Caco-2 (cell line): ENCODE measurements around the gene HORMAD2. TPM values are rescaled to one million over a fixed set of nuclear protein-coding genes. Genes with fewer than 3 reads are reported as not detected.

Experiments used
- BruUV-seq: library from RNA; stranded (reverse); fragments of 400-500 nt; replicated peaks from 2 replicates; lab custom pipeline; 2021; lab: Mats Ljungman, UMichigan
- CTCF ChIA-PET: fragments of 300-600 bp; sonication (Branson Sonifier 250); formaldehyde crosslinking; loops from one replicate; lab custom pipeline; 2022; ENCODE audit warnings: antibody characterized with exemption; lab: Charles Lee
- POLR2A ChIA-PET: fragments of 300-600 bp; sonication (Branson Sonifier 250); formaldehyde crosslinking; loops from one replicate; lab custom pipeline; 2022; ENCODE audit warnings: antibody characterized with exemption; lab: Charles Lee
- DNase-seq, 2 experiments: peaks; one replicate each; pipeline versions ENCODE4 v3.0.0 to v3.0.0-alpha.2; 2020 to 2022
- H3K27me3 ChIP-seq: replicated peaks from 2 replicates; pipeline ENCODE4 v1.6.0; 2011; ENCODE audit warnings: low read length; ENCODE audit not compliant: control insufficient read depth, insufficient read depth
- H3K36me3 ChIP-seq: 2 replicates; pipeline ENCODE4 v1.5.1; 2011; ENCODE audit warnings: low read length; ENCODE audit not compliant: control insufficient read depth, insufficient read depth
- H3K4me1 ChIP-seq: fragments of 250-450 bp; sonication (Bioruptor Pico); 2 replicates; pipeline ENCODE4 v1.5.1; 2020; ENCODE audit warnings: mild to moderate bottlenecking
- H3K4me3 ChIP-seq: 2 replicates; pipeline ENCODE4 v1.5.1; 2011; ENCODE audit warnings: low read depth, mild to moderate bottlenecking, control low read depth, low read length
- H3K9me3 ChIP-seq: fragments of 250-450 bp; sonication (Bioruptor Pico); 2 replicates; pipeline ENCODE4 v1.5.1; 2020; ENCODE audit warnings: mild to moderate bottlenecking, moderate library complexity
- H3K27ac Mint-ChIP-seq: one replicate; pipeline ENCODE4 v1.8.0; 2022; ENCODE audit warnings: mixed read lengths; ENCODE audit not compliant: unreplicated experiment
- H3K27me3 Mint-ChIP-seq: one replicate; pipeline ENCODE4 v1.8.0; 2022; ENCODE audit warnings: mixed read lengths; ENCODE audit not compliant: insufficient read depth, unreplicated experiment
- H3K36me3 Mint-ChIP-seq: one replicate; pipeline ENCODE4 v1.8.0; 2022; ENCODE audit warnings: mild to moderate bottlenecking, mixed read lengths; ENCODE audit not compliant: insufficient read depth, unreplicated experiment
- H3K4me1 Mint-ChIP-seq: one replicate; pipeline ENCODE4 v1.8.0; 2022; ENCODE audit warnings: low read depth, mixed read lengths; ENCODE audit not compliant: unreplicated experiment
- H3K4me3 Mint-ChIP-seq: one replicate; pipeline ENCODE4 v1.8.0; 2022; ENCODE audit warnings: mild to moderate bottlenecking, moderate library complexity, mixed read lengths; ENCODE audit not compliant: unreplicated experiment
- H3K9me3 Mint-ChIP-seq: one replicate; pipeline ENCODE4 v1.8.0; 2022; ENCODE audit warnings: mixed read lengths; ENCODE audit not compliant: unreplicated experiment
- intact Hi-C: fragments of 100-400 bp; cut with micrococcal nuclease; formaldehyde crosslinking; loops from one replicate; pipeline ENCODE4 v1.10.0; 2022; ENCODE audit not compliant: unreplicated experiment
- total RNA-seq: library from RNA; stranded (reverse); gene quantifications from 2 replicates; pipeline ENCODE4 v1.2.3, GENCODE V29; 2022
- TF ChIP-seq, protein P1 (sequence below), 2 experiments: fragments of 200-600 bp in 1 of 2; IDR thresholded peaks; 1 replicate in 1 of 2; 2 replicates in 1 of 2; pipeline versions ENCODE4 v1.5.1 to v1.8.0; 2011 to 2022; ENCODE audit warnings: antibody characterized with exemption in 1 of 2, control low read depth in 1 of 2, inconsistent platforms in 1 of 2, low read depth in 1 of 2, low read length in 1 of 2, mild to moderate bottlenecking in 1 of 2, moderate library complexity in 1 of 2; ENCODE audit not compliant: insufficient read depth in 1 of 2, severe bottlenecking in 1 of 2, unreplicated experiment in 1 of 2

HORMAD2 gene
- total RNA-seq, 1 experiment from 2014 or later: 3.1 TPM

DNA sequence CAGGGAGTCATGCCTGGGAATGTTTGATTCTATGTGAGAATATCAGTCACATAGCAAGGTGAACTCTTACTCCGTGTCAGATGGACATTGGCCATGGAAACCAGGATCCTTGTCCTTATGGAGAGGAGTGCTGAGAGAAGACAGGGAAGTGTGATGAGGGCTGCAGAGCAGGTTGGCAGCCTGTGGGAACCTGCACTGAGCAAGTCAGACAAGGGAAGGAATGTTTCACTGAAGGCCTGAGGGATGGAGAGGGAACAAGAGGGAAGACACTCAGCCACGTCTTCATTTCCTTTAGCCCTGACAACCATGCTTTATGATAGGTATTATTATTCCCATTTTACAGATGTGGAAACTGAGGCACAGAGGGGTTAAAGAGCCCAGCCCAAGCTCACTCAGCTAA is 38.4 kb upstream of the HORMAD2 start:
- BruUV-seq: no TSS peak
- CTCF ChIA-PET: no interaction called here

DNA sequence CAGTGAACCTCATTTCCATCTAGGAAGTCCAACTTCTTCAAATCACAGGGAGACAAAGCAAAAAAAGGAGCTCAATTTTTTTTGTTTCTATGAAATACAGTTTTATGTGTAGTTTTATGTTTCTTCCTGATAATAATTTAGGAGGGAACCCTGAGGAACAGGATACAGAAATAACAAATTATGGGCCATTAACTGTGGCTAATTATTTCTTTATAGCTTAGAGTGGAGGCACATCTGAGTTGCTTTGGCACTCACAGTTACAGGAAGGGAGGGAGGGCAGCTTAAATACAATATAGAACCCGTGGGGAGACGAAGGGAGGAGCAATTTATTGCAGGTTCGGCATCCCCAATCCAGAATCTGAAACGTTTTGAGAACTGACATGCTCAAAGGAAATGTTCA is 37.1 kb upstream of the HORMAD2 start:
- BruUV-seq: no TSS peak
- DNase-seq: no peak
- Mint-ChIP-seq H3K27ac (no peak overlapping the region), H3K27me3 (no peaks in the 10 kb centered on the region), H3K36me3 (peaks cover 5% of the 10 kb centered on the region), H3K9me3 (no peaks in the 10 kb centered on the region), H3K4me3 (no peak overlapping the region), H3K4me1 (peaks cover 14% of the 10 kb centered on the region)
- H3K9me3 ChIP-seq: no peaks in the 10 kb centered on the region
- no peaks in the 10 kb centered on the region for H3K36me3 ChIP-seq
- H3K4me3 ChIP-seq: no peak overlapping the region
- intact Hi-C loops: no loop called here
- ChIA-PET POLR2A (no interaction called here), CTCF (no interaction called here)
- TF ChIP-seq, protein P1, sequence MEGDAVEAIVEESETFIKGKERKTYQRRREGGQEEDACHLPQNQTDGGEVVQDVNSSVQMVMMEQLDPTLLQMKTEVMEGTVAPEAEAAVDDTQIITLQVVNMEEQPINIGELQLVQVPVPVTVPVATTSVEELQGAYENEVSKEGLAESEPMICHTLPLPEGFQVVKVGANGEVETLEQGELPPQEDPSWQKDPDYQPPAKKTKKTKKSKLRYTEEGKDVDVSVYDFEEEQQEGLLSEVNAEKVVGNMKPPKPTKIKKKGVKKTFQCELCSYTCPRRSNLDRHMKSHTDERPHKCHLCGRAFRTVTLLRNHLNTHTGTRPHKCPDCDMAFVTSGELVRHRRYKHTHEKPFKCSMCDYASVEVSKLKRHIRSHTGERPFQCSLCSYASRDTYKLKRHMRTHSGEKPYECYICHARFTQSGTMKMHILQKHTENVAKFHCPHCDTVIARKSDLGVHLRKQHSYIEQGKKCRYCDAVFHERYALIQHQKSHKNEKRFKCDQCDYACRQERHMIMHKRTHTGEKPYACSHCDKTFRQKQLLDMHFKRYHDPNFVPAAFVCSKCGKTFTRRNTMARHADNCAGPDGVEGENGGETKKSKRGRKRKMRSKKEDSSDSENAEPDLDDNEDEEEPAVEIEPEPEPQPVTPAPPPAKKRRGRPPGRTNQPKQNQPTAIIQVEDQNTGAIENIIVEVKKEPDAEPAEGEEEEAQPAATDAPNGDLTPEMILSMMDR (IDR thresholded peaks at IDR 0.05; ENCODE audit: insufficient read depth in 1 of 2, low read depth in 1 of 2, low read length in 1 of 2, severe bottlenecking in 1 of 2, unreplicated experiment in 1 of 2): no peak
- H3K27me3 ChIP-seq: no peaks in the 10 kb centered on the region
- no peaks in the 10 kb centered on the region for H3K4me1 ChIP-seq

More for the DNA sequence above, 38.4 kb upstream of the HORMAD2 start:
- H3K4me3 Mint-ChIP-seq: no peak overlapping the region
- H3K9me3 Mint-ChIP-seq: no peaks in the 10 kb centered on the region
- H3K27me3 Mint-ChIP-seq: no peaks in the 10 kb centered on the region
- Histone ChIP-seq H3K36me3 (no peaks in the 10 kb centered on the region), H3K27me3 (no peaks in the 10 kb centered on the region), H3K4me1 (peaks cover under 1% of the 10 kb centered on the region), H3K4me3 (no peak overlapping the region), H3K9me3 (no peaks in the 10 kb centered on the region)
- peaks cover 5% of the 10 kb centered on the region for H3K36me3 Mint-ChIP-seq
- peaks cover 20% of the 10 kb centered on the region for H3K4me1 Mint-ChIP-seq
- intact Hi-C loops: no loop called here
- TF ChIP-seq, protein P1 (IDR thresholded peaks at IDR 0.05; ENCODE audit: insufficient read depth in 1 of 2, low read depth in 1 of 2, low read length in 1 of 2, severe bottlenecking in 1 of 2, unreplicated experiment in 1 of 2): no peak
- no peak for DNase-seq
- POLR2A ChIA-PET: no interaction called here
- H3K27ac Mint-ChIP-seq: no peak overlapping the region

DNA sequence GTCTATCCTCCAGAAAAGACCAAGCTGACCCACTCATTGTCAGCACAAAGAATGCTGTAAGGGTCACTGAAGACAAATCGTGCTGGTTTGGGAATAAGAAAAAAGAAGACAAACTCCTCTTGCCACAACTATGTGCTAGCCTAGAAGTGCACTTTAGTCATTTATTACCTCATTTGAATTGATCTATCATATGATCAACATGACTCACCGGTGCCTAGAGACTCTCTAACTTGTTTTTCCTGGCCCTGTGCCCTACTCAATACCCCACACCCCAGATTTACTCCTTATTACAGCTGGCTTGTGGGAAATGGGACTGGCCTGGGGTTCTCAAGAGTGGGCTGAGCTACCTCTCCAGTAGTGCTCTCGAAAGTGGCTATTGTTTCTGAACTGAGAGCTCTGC is 35.9 kb upstream of the HORMAD2 start:
- POLR2A ChIA-PET: no interaction called here
- Histone ChIP-seq H3K9me3 (no peaks in the 10 kb centered on the region), H3K4me3 (no peak overlapping the region), H3K4me1 (no peaks in the 10 kb centered on the region), H3K27me3 (no peaks in the 10 kb centered on the region), H3K36me3 (no peaks in the 10 kb centered on the region)
- intact Hi-C loops: no loop called here
- Mint-ChIP-seq H3K9me3 (no peaks in the 10 kb centered on the region), H3K4me1 (peaks cover 11% of the 10 kb centered on the region), H3K4me3 (no peak overlapping the region), H3K36me3 (no peaks in the 10 kb centered on the region), H3K27ac (no peak overlapping the region), H3K27me3 (no peaks in the 10 kb centered on the region)
- TF ChIP-seq, protein P1 (IDR thresholded peaks at IDR 0.05; ENCODE audit: insufficient read depth in 1 of 2, low read depth in 1 of 2, low read length in 1 of 2, severe bottlenecking in 1 of 2, unreplicated experiment in 1 of 2): no peak
- CTCF ChIA-PET: no interaction called here
- no peak for DNase-seq
- no TSS peak for BruUV-seq
